Measurements from ENCODE around the gene RNF217.
"Not testable (repeated sequence)": the region's sequence is repeated elsewhere in the genome, so short reads cannot be mapped to it uniquely, and the experiment has no call there.

RNF217 gene

GRCh38 chr6:124963416-124963785, 1.2 kb downstream of the RNF217 start:
- DNase-seq (ENCODE audit: low read depth) = no peak

- DNase-seq (ENCODE audit: low read depth) = no peak
These were observed 1.9 kb downstream of the RNF217 start for GRCh38 chr6:124963831-124964763.

DNA sequence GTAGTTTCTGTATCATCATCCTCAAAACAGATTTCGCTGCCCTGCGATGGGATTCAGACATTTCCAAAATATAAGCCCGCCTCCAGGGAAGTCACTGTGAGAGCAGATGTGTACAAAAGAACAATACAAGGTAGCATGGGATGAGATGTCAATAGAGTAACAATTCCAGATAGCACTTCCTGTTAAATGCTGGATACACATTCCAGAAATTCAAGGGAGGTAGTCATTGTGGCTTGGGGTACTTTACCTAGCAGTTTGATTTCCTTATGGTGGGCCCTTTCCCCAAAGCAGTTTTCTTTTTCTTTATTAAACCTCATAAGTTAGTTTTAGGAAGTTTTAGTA, 2.5 kb downstream of the RNF217 start:
- DNase-seq (ENCODE audit: low read depth) = no peak

DNA sequence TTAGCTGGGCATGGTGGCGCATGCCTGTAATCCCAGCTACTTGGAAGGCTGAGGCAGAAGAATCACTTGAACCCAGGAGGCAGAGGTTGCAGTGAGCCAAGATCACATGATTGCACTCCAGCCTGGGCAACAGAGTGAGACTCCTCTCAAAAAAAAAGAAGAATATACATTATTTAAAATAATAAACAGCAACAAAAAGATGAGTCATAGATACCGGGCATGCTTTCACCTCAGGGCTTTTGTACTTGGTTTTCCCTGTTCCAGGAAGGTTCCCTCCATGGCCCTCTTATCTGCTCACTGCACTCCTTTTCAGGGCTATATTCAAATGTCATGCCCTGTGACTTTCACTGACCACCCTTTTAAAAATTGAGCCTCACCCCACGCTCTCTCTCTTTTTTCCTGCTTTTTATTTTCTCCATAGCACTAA, 3.2 kb downstream of the RNF217 start:
- DNase-seq (ENCODE audit: low read depth) = not testable (repeated sequence)

DNA sequence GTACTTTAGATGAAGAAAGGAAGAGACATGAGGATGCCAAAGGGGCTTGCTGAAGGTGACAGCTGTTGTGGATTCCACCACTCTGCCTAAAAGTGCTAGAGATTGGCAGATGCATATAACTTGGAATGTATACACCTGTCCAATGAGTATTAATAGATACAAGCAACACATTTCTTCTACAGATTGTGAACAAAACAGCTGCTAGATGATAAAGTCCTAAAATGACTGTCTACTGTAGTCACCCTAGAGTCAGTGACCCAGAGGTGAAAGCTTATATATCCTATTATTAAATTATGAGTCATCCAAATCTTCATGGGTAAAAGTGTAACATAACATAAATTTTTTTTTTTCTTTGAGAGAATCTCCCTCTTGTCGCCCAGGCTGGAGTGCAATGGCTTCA, 5.2 kb downstream of the RNF217 start:
- no peak for DNase-seq (ENCODE audit: low read depth)

DNA sequence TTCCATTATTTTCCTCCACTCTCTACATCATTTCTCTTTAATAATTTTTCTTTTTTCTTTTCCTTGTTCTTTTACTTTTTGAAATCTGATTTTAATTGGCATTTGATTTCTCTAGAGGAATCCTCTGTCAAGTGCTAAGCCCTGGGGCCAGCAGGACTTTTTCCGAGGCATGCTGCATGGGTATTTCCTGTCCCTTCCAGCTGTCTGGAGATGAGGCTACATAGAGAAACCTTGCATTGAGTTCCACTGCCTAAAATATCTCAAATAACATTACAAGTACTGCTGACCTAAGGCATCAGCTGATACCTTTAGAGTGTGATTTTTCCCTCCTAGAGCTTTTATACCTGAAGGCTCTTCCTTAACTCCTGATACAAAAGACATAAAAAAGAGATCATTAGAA, 6.2 kb downstream of the RNF217 start:
- DNase-seq (ENCODE audit: low read depth) = no peak

DNA sequence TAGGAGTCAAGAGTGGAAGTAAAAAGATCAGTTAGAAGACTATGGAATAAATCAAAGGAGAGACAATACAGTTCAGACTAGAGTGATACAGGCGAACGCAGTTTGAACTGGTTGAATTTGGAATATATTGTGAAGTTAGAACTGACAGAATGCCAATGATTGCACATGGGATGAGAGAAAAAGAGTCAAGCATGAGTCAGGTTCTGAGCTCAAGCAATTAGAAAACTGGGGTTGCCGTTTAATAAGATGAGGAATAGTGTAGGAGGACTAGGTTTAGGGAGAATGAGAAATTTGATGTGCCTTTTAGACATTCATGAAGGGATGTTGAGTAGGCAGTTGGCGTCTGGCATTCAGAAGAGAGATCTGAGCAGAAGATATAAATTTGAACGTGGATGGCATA, 8.0 kb downstream of the RNF217 start:
- DNase-seq (ENCODE audit: low read depth) = no peak

GRCh38 chr6:124970763-124971162, 8.5 kb downstream of the RNF217 start:
- no peak for DNase-seq (ENCODE audit: low read depth)

- DNase-seq (ENCODE audit: low read depth) = no peak
These were observed 11.5 kb downstream of the RNF217 start for GRCh38 chr6:124973780-124974179.

DNA sequence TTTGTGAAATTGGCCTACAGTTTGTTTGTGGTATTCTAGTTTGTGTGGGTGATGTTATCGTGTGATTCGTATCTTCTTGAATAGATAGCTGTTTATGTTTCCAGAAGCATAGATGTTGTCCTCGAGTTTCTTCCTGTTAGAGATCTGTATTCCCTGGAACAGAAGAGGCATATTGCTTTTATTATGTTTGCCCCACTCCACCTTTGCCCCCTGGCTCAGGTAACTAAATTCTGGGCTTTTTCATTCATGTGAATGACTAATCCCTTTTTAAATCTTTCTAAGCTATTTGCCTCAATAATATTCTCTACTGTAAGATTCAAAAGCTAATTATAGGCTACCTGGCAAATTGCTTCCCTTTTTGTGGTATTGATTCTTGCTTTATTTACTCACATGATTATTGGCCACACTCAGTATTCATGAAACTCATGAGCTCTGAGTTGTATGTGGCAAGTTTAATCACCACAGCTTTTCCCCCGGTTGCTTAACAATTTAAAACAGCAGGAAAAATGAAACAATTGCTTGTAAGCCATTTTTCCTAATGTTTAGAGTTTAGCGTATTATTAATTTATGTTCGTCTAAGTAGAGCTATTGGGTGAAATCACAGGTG, 12.6 kb downstream of the RNF217 start:
- no peak for DNase-seq (ENCODE audit: low read depth)

DNA sequence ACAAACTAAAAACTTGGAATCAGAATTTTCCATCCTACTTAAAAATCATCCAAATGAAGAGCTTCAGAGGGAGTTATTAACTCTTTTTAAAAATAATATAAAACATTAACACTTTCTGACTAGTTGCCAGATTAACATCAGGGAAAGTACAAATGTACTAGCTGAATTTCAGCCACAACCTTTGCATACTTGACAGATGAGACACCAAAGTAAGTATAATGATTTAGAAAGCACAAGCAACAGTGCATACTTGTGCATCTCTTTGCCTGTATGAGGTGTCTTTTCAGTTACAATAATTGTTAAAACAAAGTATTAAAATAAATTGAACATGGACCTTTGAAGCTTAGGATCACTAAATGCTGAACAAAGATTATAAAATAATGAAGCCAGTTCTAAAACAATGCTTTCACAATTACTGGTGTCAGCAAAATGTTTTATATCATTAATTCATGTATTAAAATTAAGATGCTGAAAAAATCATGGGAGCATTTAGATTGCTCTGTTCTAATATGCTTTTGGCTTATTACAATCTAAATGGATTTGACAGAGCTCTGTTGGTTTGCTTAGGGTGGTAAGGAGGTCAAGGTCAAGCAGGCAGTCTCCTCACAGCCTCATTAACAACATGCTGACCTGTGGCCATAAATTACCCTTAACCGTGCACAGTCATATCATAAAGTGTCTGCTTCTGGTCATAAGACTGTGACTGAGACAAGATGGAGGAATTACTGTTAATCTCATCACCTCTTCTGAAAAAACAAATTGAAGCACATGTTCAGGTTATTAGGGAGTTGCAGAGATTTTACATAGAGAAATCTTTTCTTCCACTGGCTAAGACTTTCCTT, 15.1 kb downstream of the RNF217 start:
- DNase-seq (ENCODE audit: low read depth) = no peak

DNA sequence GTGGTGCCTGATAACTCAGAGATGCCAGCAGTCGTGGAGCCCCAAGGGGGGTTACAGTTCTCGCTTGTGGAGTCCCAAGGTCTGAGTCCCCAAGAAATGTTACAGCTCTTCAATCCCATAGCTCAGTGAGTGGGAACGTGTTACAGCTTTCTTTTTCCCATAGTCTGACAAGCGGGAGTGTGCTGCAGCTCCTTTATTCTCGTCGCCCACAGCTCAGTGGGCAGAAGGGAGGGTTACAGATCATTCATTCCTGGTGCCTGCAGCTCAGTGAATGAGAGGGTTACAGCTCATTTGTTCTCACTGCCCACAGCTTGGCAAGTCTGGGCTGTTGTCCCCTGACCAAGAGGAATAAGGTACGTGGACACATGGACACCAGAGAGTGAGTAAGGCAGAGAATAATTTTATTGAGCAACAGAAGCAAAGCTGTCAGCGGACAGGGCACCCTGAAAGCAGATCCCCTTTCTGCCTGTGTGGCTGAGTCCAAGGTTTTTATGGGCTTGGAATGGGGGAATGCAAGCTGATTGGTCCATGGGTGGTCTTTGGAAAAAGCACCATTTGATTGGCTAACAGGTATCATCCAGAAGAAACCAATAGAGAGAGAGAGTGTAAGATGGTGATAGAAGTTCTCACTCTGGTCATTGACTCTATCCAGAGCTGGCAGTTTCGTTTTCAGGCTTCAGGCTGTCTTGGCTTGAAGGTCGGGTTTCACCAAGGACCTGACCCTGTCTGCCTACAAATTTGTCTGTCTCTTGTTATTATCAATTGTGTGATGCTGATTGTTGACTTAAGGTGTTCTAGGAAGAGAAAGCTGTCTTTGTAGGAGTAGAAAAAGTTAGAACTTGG, 16.4 kb downstream of the RNF217 start:
- DNase-seq (ENCODE audit: low read depth) = no peak

DNA sequence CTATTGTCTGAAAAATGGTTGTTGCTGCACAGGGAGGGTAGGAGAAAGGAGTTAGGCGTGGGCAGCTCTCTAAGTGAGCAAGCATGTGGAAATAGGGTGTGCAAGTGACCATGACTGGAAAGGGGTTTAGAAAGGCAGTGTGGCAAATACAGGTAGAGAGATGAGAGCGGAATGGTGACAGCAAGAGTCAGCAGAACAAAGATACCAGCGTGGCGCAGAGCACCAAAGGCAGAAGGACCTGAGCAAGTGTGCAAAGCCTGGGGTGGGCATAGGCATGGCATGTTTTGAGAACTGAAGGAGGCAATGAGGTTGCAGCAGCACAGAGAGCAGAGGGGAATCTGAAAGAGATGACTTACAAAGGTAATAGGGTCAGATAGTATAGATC, 17.0 kb downstream of the RNF217 start:
- DNase-seq (ENCODE audit: low read depth) = no peak

- DNase-seq (ENCODE audit: low read depth) = no peak
These were observed 20.4 kb downstream of the RNF217 start for GRCh38 chr6:124982669-124983068.

GRCh38 chr6:124983383-124984083, 21.3 kb downstream of the RNF217 start:
- DNase-seq (ENCODE audit: low read depth) = no peak

DNA sequence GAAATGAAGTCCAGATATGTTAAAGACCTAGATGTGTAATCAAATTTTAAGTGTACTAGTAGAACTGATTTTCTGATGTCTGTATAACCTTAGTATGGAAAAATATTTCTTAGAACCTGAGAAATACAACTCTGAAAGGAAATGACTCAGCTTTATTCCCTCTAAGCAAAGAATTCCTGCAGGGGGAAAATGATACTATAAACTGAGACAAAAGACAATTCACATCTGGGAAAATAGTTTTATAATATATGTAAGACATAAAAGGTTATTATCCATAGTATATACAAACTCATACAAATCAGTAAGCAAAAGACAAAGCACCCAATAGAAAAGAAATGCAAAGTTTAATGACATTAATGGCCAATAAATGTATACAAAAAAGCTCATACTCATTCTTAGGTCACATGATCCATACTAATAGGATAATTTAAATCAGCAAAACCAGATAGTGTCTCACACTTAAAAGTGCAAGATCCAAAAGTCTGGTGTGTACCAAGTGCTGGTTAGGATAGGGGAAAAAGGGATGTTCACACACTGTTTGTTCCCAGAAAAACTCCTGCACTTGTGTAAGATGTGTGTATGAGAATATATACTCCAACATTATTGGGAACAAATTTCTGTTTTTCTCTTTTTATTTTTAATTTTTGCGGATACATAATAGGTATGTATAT, 22.6 kb downstream of the RNF217 start:
- DNase-seq (ENCODE audit: low read depth) = no peak

DNA sequence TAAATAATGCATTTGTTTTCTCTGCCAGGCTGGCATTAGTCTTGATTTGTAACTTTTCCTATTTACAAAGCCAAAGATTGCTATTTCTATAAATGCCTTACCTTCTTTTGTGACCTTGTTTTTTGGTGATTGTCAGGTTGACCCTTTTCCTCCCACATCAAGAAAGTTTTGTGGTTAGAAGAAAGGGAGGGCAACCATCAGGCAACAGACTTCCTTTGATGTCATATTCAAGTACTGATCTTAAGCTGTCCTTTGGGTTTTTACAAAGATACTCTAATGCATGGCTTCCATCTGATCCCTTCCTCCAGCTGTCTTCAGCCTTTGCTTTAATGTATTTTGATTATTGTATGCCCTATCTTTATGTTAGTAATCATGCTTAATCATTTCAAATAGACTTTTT, 23.9 kb downstream of the RNF217 start:
- no peak for DNase-seq (ENCODE audit: low read depth)

GRCh38 chr6:124987291-124987690, 25.1 kb downstream of the RNF217 start:
- DNase-seq (ENCODE audit: low read depth) = no peak

DNA sequence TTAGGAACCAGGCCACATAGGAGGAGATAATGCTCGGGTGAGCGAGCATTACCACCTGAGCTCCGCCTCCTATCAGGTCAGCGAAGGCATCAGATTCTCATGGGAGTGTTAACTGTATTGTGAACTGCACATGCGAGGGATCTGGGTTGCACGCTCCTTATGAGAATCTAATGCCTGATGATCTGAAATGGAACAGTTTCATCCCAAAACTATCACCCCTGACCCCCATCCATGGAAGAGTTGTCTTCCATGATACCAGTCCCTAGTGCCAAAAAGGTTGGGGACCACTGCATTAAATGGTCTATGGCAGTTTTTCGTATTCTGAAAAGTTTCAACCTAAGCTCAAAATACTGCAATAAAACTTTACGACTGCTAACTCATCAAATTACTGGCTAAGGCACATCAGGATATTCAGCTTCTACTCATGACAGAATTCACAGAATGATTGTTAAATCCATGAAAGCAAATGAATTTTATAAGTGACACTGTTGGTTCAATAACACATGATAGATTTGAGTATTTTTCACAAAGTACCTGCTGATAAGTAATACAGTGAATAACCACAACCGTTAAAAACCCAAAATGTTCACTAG, 25.9 kb downstream of the RNF217 start:
- no peak for DNase-seq (ENCODE audit: low read depth)

Data from HS-5 (cell line).